ENCODE results near the gene PPP1R3D. TPM values are rescaled to one million over a fixed set of nuclear protein-coding genes. Genes with fewer than 3 reads are reported as not detected.

Gene PPP1R3D
- total and polyA plus RNA-seq, 2 of the 8 experiments (the other 6 are each of a cell fraction or from before 2014, with no cell fraction given) = 1.4 to 3.9 TPM

GRCh38 chr20:59912609-59913008 lies 27.5 kb downstream of the PPP1R3D start:
- Histone ChIP-seq H3K56ac (replicated peaks; ENCODE audit: insufficient read length, low read depth, low read length) (no peak overlapping the region), H3K79me2 (ENCODE audit: control insufficient read depth in 1 of 2, insufficient read depth in 2 of 2, low read length in 2 of 2) (no peaks in the 10 kb centered on the region), H4K5ac (ENCODE audit: insufficient read length, low read depth, low read length) (no peak overlapping the region), H2BK20ac (ENCODE audit: low read length) (no peak overlapping the region), H4K8ac (ENCODE audit: extremely low read depth, insufficient read depth, low read length) (no peak overlapping the region), H3K9ac (replicated peaks in 1 of 4; ENCODE audit: extremely low read depth in 1 of 4, low read depth in 3 of 4, low read length in 3 of 4) (no peak overlapping the region), H2BK120ac (replicated peaks; ENCODE audit: low read depth, low read length) (no peak overlapping the region), H3K23me2 (ENCODE audit: low read depth, low read length) (no peaks in the 10 kb centered on the region), H3K36me3 (ENCODE audit: control insufficient read depth in 2 of 4, insufficient read depth in 4 of 4, low read length in 3 of 4) (no peaks in the 10 kb centered on the region), H2BK5ac (ENCODE audit: low read depth, low read length) (no peak overlapping the region), H3K27ac (ENCODE audit: low read depth, low read length) (no peak overlapping the region), H3K4me3 (ENCODE audit: extremely low read depth in 1 of 4, insufficient read depth in 2 of 4, low read depth in 3 of 4, low read length in 4 of 4) (no peak overlapping the region), H3K9me3 (ENCODE audit: insufficient read depth in 2 of 2, low read depth in 1 of 2, low read length in 1 of 2) (peaks cover 2 to 4% of the 10 kb centered on the region in 2 experiments; a peak in 2 of 4 replicates), H3K4ac (replicated peaks; ENCODE audit: insufficient read length, low read depth, low read length) (no peak overlapping the region), H2BK15ac (ENCODE audit: low read length) (no peak overlapping the region), H3K4me2 (ENCODE audit: insufficient read depth in 1 of 2, low read depth in 2 of 2, low read length in 2 of 2) (no peak overlapping the region), H3K27me3 (replicated peaks in 1 of 4; ENCODE audit: control insufficient read depth in 3 of 4, extremely low read depth in 1 of 4, insufficient read depth in 3 of 4, low read length in 3 of 4) (no peaks in the 10 kb centered on the region; a peak in 1 of 7 replicates), H4K20me1 (replicated peaks in 1 of 2; ENCODE audit: control insufficient read depth in 1 of 2, insufficient read depth in 2 of 2, low read length in 2 of 2) (no peaks in the 10 kb centered on the region), H2BK12ac (ENCODE audit: low read depth, low read length) (no peak overlapping the region), H4K91ac (replicated peaks; ENCODE audit: insufficient read length, low read length) (no peak overlapping the region), H2AK5ac (ENCODE audit: low read depth, low read length) (no peak overlapping the region), H2AFZ (ENCODE audit: low read length) (no peak overlapping the region), H3K23ac (ENCODE audit: insufficient read length) (no peak overlapping the region), H3K18ac (ENCODE audit: extremely low read depth, low read length) (no peak overlapping the region), H3K14ac (ENCODE audit: insufficient read length) (no peak overlapping the region), H3K4me1 (replicated peaks in 1 of 4; ENCODE audit: control insufficient read depth in 3 of 4, insufficient read depth in 4 of 4, low read length in 3 of 4) (no peaks in the 10 kb centered on the region), H3K79me1 (ENCODE audit: low read depth, low read length) (no peaks in the 10 kb centered on the region)
- CTCF ChIA-PET (ENCODE audit: partially characterized antibody) = no interaction called here
- POLR2A ChIA-PET (ENCODE audit: partially characterized antibody) = no interaction called here
- WGBS, 2 experiments (ENCODE audit: extremely low coverage in 1 of 2, insufficient coverage in 1 of 2, insufficient read length in 1 of 2, insufficient replicate concordance in 2 of 2, low coverage in 1 of 2, low lambda C conversion rate in 2 of 2, missing lambda C conversion rate in 1 of 2) = 77% methylated on average over 4 of the region's 4 CpGs; no CpG with 5 or more reads in 1 of the 2 experiments
- DNase-seq (ENCODE audit: low read depth in 1 of 2, low spot score in 2 of 2) (no peak), FAIRE-seq (no peak)
- TF ChIP-seq PHF8 (conservative IDR thresholded peaks at IDR 0.05; ENCODE audit: low read depth, low read length) (no peak), RXRA (IDR thresholded peaks at IDR 0.05; ENCODE audit: insufficient read depth, low read depth, low read length) (no peak), NRF1 (IDR thresholded peaks at IDR 0.05; ENCODE audit: low read depth, low read length) (no peak), EGR1 (IDR thresholded peaks at IDR 0.05; ENCODE audit: borderline replicate concordance, low read depth, low read length) (no peak), CHD2 (IDR thresholded peaks at IDR 0.05; ENCODE audit: low read length) (no peak), HDAC2 (IDR thresholded peaks at IDR 0.05; ENCODE audit: borderline replicate concordance in 1 of 2, low read depth in 2 of 2, low read length in 2 of 2) (no peak), KDM5A (IDR thresholded peaks at IDR 0.05; ENCODE audit: low read length) (no peak), TAF1 (IDR thresholded peaks at IDR 0.05; ENCODE audit: low read depth, low read length) (no peak), ZNF274 (IDR thresholded peaks at IDR 0.05; ENCODE audit: borderline replicate concordance, extremely low read depth, low read length) (no peak), POLR2AphosphoS5 (IDR thresholded peaks at IDR 0.05; ENCODE audit: low read depth, low read length) (no peak), CTBP2 (IDR thresholded peaks at IDR 0.05; ENCODE audit: borderline replicate concordance, insufficient read depth, insufficient read length, low read length) (no peak), E2F6 (IDR thresholded peaks at IDR 0.05) (no peak), CHD1 (IDR thresholded peaks at IDR 0.05; ENCODE audit: low read depth, low read length) (no peak), RFX5 (IDR thresholded peaks at IDR 0.05; ENCODE audit: borderline replicate concordance, low read depth, low read length) (no peak), SIRT6 (IDR thresholded peaks at IDR 0.05; ENCODE audit: low read length) (no peak)

All from H1 (cell line).